GM12865 (cell line): ENCODE results near the gene UBE3C.

ENCODE experiments used
- DNase-seq: peaks from one replicate; pipeline ENCODE4 v3.0.0; 2010; ENCODE audit warnings: low read depth
- H3K4me3 ChIP-seq: 2 replicates; pipeline ENCODE4 v1.5.1; 2011; ENCODE audit warnings: mild to moderate bottlenecking, low read depth, low read length, control low read depth
- CTCF ChIP-seq: IDR thresholded peaks from 2 replicates; pipeline ENCODE4 v1.5.1; 2011; ENCODE audit warnings: low read length, control low read depth, low read depth, inconsistent platforms; ENCODE audit not compliant: insufficient read depth; ENCODE audit errors: missing control alignments

UBE3C gene

GRCh38 chr7:157194948-157195347 lies 56.2 kb downstream of the UBE3C start:
- H3K4me3 ChIP-seq = no peak overlapping the region
- TF ChIP-seq CTCF = no peak
- no peak for DNase-seq

- no peak overlapping the region for H3K4me3 ChIP-seq
- no peak for DNase-seq
- TF ChIP-seq CTCF = no peak
These were observed 57.1 kb downstream of the UBE3C start for GRCh38 chr7:157195868-157196267.

DNA sequence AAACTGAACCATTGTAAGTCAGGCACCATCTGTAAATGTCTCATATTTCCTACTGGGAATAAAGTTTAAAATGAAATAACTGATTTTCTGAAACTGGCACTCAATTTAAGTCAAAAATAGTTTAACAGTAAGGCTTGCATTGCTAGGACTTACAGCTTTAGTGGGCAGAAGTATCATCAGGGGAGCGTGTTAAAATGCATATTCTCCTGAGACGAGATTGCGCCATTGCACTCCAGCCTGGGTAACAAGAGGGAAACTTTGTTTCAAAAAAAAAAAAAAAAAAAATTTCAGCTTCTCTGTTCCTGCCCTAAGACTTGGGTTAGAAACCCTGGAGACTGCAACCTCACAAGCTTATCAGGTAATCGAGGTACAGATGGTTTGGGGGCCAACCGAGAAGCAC lies 65.4 kb downstream of the UBE3C start:
- no peak for TF ChIP-seq CTCF
- DNase-seq = no peak
- H3K4me3 ChIP-seq = no peak overlapping the region

GRCh38 chr7:157205438-157205837 lies 66.7 kb downstream of the UBE3C start:
- no peak for TF ChIP-seq CTCF
- no peak for DNase-seq
- no peak overlapping the region for H3K4me3 ChIP-seq

DNA sequence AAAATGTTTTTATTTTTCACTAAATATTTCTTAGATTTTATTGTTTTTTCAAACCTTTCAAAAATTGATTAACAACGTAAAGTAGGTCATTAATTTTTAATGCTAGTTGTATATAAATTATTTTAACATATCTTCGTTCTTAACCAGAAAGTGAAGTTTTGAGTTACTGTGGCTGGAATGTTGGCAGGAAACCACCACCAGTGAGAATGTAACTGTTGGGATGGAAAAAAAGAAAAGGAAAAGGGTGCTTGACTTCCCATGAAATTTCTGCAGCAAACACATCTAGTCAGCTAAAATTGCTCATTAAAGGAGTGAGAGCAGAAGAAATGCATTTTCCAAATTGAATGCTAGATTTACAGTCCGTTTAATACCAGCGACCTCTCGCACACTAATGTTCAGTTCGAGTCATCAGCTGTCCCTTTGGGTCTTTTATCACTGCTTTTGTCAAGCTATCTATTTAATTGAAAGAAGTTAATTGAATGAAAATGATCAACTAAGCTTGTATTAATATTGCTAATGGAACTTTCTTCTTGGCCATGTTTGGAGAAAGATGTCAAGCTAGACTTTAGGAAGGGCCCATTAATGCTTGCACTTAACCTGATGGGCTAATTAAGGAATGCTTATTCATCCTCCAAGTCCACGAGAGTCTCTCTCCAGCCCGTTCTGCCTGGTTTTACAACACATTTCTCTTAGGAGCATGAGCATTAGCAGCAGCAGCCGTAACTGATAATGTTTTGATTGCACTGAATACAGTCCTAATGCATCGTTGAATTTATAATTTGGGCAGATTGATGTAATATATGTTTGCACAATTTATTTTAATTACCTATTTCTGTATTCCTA lies 70.1 kb downstream of the UBE3C start:
- DNase-seq = no peak
- TF ChIP-seq CTCF = no peak
- no peak overlapping the region for H3K4me3 ChIP-seq

GRCh38 chr7:157210682-157211081 lies 72.0 kb downstream of the UBE3C start:
- no peak for DNase-seq
- no peak overlapping the region for H3K4me3 ChIP-seq
- TF ChIP-seq CTCF = no peak

GRCh38 chr7:157211690-157212089 lies 73.0 kb downstream of the UBE3C start:
- no peak overlapping the region for H3K4me3 ChIP-seq
- TF ChIP-seq CTCF = no peak
- DNase-seq = no peak
